Endothelial cell of umbilical vein (primary cell): ENCODE data around the gene SMTNL1. TPM values are rescaled to one million over a fixed set of nuclear protein-coding genes. Genes with fewer than 3 reads are reported as not detected.

Source experiments
- BruUV-seq: library from RNA; stranded (reverse); fragments of 400-500 nt; replicated peaks from 2 replicates; lab custom pipeline; 2021; lab: Mats Ljungman, UMichigan
- CTCF ChIA-PET: fragments of 300-600, 350-600 bp; sonication (Branson Sonifier 250); formaldehyde crosslinking; loops from one replicate; lab custom pipeline; 2021; ENCODE audit warnings: antibody characterized with exemption, inconsistent platforms; lab: Charles Lee
- POLR2A ChIA-PET: fragments of 300-600, 350-600 bp; sonication (Branson Sonifier 250); formaldehyde crosslinking; loops from one replicate; lab custom pipeline; 2021; ENCODE audit warnings: antibody characterized with exemption, inconsistent platforms; lab: Charles Lee
- DNase-seq: peaks from one replicate; pipeline ENCODE4 v3.0.0-alpha.2; 2011; ENCODE audit warnings: low read depth, low spot score
- FAIRE-seq: peaks from 2 replicates; lab custom pipeline; 2011; peaks lifted over from hg19 to GRCh38; lab: Jason Lieb, UNC
- H2AFZ ChIP-seq: 2 replicates; pipeline ENCODE4 v1.6.0; 2012; ENCODE audit warnings: low read depth, low read length, control low read depth, inconsistent platforms
- H3K27ac ChIP-seq: 2 replicates; pipeline ENCODE4 v1.5.1; 2011; ENCODE audit warnings: low read depth, mild to moderate bottlenecking, control low read depth, low read length, moderate library complexity; ENCODE audit not compliant: insufficient read depth
- H3K27me3 ChIP-seq, 2 experiments: 2 replicates each; pipeline versions ENCODE4 v1.6.0 to v1.6.1; 2011; ENCODE audit warnings: low read length in 2 of 2, mixed read lengths in 1 of 2; ENCODE audit not compliant: control insufficient read depth in 2 of 2, insufficient read depth in 2 of 2
- H3K36me3 ChIP-seq, 2 experiments: 2 replicates in 1 of 2; 3 replicates in 1 of 2; pipeline ENCODE4 v1.5.1; 2011; ENCODE audit warnings: low read length in 2 of 2, mild to moderate bottlenecking in 1 of 2, moderate library complexity in 1 of 2; ENCODE audit not compliant: control insufficient read depth in 2 of 2, insufficient read depth in 2 of 2; ENCODE audit errors: extremely low read depth in 1 of 2
- H3K4me1 ChIP-seq: 3 replicates; pipeline ENCODE4 v1.5.1; 2011; ENCODE audit warnings: mild to moderate bottlenecking, low read length; ENCODE audit not compliant: control insufficient read depth, insufficient read depth; ENCODE audit errors: extremely low read depth
- H3K4me2 ChIP-seq: 2 replicates; pipeline ENCODE4 v1.6.1; 2011; ENCODE audit warnings: low read length, control low read depth, mixed read lengths; ENCODE audit not compliant: insufficient read depth
- H3K4me3 ChIP-seq, 3 experiments: fragments of 200-600 bp in 1 of 3; sonication (generic), shearing (Covaris generic) in 1 of 3; replicated peaks in 1 of 3; 2 replicates each; pipeline ENCODE4 v1.5.1; 2011 to 2016; ENCODE audit warnings: control low read depth in 3 of 3, low read length in 3 of 3, mild to moderate bottlenecking in 2 of 3, inconsistent platforms in 1 of 3, low read depth in 1 of 3, moderate library complexity in 1 of 3; ENCODE audit not compliant: insufficient read depth in 1 of 3
- H3K79me2 ChIP-seq: 2 replicates; pipeline ENCODE4 v1.6.0; 2012; ENCODE audit warnings: low read length, inconsistent platforms; ENCODE audit not compliant: control insufficient read depth, insufficient read depth
- H3K9ac ChIP-seq: replicated peaks from 2 replicates; pipeline ENCODE3; 2011; ENCODE audit warnings: low read length, control low read depth; ENCODE audit not compliant: insufficient read depth; ENCODE audit errors: extremely low read depth
- H3K9me1 ChIP-seq: replicated peaks from 3 replicates; pipeline ENCODE4 v1.6.0; 2011; ENCODE audit warnings: mild to moderate bottlenecking, low read length; ENCODE audit not compliant: control insufficient read depth, insufficient read depth; ENCODE audit errors: extremely low read depth
- H3K9me3 ChIP-seq: replicated peaks from 2 replicates; pipeline ENCODE4 v1.5.1; 2012; ENCODE audit warnings: low read length, inconsistent platforms; ENCODE audit not compliant: control insufficient read depth, insufficient read depth
- H4K20me1 ChIP-seq: replicated peaks from 2 replicates; pipeline ENCODE3; 2011; ENCODE audit warnings: mild to moderate bottlenecking, low read length; ENCODE audit not compliant: control insufficient read depth, insufficient read depth; ENCODE audit errors: extremely low read depth
- EZH2 ChIP-seq: IDR thresholded peaks from 2 replicates; pipeline ENCODE4 v1.6.1; 2012; ENCODE audit warnings: borderline replicate concordance, low read depth, mild to moderate bottlenecking, moderate library complexity, low read length, inconsistent platforms; ENCODE audit not compliant: severe bottlenecking
- FOS ChIP-seq: IDR thresholded peaks from 2 replicates; pipeline ENCODE4 v1.6.1; 2011; ENCODE audit warnings: mild to moderate bottlenecking, low read length, moderate library complexity, borderline replicate concordance; ENCODE audit not compliant: insufficient read depth
- GATA2 ChIP-seq: IDR thresholded peaks from 2 replicates; pipeline ENCODE4 v1.7.0; 2011; ENCODE audit warnings: low read depth, mild to moderate bottlenecking, moderate library complexity, mixed read lengths, low read length; ENCODE audit not compliant: insufficient read length, insufficient read depth
- JUN ChIP-seq: IDR thresholded peaks from 2 replicates; pipeline ENCODE4 v1.6.1; 2011; ENCODE audit warnings: borderline replicate concordance, low read depth; ENCODE audit not compliant: insufficient read length, insufficient read depth
- MYC ChIP-seq: IDR thresholded peaks from one replicate; pipeline ENCODE4 v1.6.1; 2011; ENCODE audit warnings: mild to moderate bottlenecking, low read depth, low read length
- POLR2A ChIP-seq: IDR thresholded peaks from 2 replicates; pipeline ENCODE4 v1.6.1; 2012; ENCODE audit warnings: low read depth, mild to moderate bottlenecking, control low read depth, low read length
- POLR2AphosphoS5 ChIP-seq: IDR thresholded peaks from 2 replicates; pipeline ENCODE4 v1.6.1; 2012; ENCODE audit warnings: low read depth, mild to moderate bottlenecking, control low read depth, low read length, moderate library complexity; ENCODE audit not compliant: insufficient read depth
- dilution Hi-C: fragments of 300-500 bp; cut with MboI; formaldehyde crosslinking; loops from one replicate; pipeline ENCODE4 v1.15.0; 2019; ENCODE audit warnings: low sequenced_read_pairs; ENCODE audit not compliant: extremely low pct_ligation_motif_present
- intact Hi-C: fragments of 100-400 bp; cut with micrococcal nuclease; formaldehyde crosslinking; loops from one replicate; pipeline ENCODE4 v1.10.0; 2022
- polyA plus RNA-seq, 4 experiments: library from polyadenylated mRNA; depleted of rRNA in 3 of 4; stranded (reverse) in 3 of 4; unstranded in 1 of 4; fragments of >200 nt; gene quantifications; 2 replicates each; pipeline versions ENCODE4 v1.2.1 to v1.2.3, GENCODE V29; 2011 to 2012; ENCODE audit warnings: missing spikeins in 1 of 4
- total RNA-seq: library from RNA; stranded (reverse); gene quantifications from 2 replicates; pipeline ENCODE4 v1.2.3, GENCODE V29; 2021
- TF ChIP-seq, protein P1 (sequence below), 2 donors: IDR thresholded peaks; 1 replicate in 1 of 2; 2 replicates in 1 of 2; pipeline ENCODE4 v1.5.1; 2011; ENCODE audit warnings: low read length in 2 of 2, mild to moderate bottlenecking in 2 of 2, moderate library complexity in 2 of 2, control low read depth in 1 of 2, inconsistent platforms in 1 of 2, low read depth in 1 of 2; ENCODE audit not compliant: insufficient read depth in 1 of 2; ENCODE audit errors: extremely low read depth in 1 of 2
- TF ChIP-seq, protein P2 (sequence below): IDR thresholded peaks from 2 replicates; pipeline ENCODE4 v1.6.1; 2011; ENCODE audit not compliant: insufficient read depth, insufficient read length

The SMTNL1 gene
- total and polyA plus RNA-seq, 2 donors (not counting 3 experiments of a cell fraction or from before 2014, with no cell fraction given) = not detected

DNA sequence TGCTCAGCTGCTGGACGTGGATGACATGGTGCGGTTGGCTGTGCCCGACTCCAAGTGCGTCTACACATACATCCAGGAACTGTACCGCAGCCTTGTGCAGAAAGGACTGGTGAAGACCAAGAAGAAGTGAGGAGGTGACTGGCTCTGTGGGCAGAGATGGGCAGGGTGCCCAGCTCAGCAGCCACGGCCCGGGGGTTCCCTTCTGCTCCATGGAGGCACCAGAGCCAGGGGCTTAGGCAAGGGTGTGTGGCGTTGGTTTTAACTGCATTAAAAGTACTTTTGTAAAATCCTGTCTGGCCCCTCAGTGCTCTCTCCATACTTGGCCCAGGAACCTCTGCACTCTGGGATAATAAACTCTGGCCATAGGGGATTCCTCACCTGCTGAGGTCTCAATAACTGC, 12.6 kb downstream of the SMTNL1 start:
- H3K9ac ChIP-seq = no peak overlapping the region
- no peak overlapping the region for H3K4me2 ChIP-seq
- BruUV-seq = no TSS peak
- TF ChIP-seq MYC (no peak), POLR2A (no peak), GATA2 (no peak), JUN (no peak), EZH2 (no peak), FOS (no peak), POLR2AphosphoS5 (no peak)
- TF ChIP-seq, protein P1, sequence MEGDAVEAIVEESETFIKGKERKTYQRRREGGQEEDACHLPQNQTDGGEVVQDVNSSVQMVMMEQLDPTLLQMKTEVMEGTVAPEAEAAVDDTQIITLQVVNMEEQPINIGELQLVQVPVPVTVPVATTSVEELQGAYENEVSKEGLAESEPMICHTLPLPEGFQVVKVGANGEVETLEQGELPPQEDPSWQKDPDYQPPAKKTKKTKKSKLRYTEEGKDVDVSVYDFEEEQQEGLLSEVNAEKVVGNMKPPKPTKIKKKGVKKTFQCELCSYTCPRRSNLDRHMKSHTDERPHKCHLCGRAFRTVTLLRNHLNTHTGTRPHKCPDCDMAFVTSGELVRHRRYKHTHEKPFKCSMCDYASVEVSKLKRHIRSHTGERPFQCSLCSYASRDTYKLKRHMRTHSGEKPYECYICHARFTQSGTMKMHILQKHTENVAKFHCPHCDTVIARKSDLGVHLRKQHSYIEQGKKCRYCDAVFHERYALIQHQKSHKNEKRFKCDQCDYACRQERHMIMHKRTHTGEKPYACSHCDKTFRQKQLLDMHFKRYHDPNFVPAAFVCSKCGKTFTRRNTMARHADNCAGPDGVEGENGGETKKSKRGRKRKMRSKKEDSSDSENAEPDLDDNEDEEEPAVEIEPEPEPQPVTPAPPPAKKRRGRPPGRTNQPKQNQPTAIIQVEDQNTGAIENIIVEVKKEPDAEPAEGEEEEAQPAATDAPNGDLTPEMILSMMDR (IDR thresholded peaks at IDR 0.05; ENCODE audit: extremely low read depth in 1 of 2, insufficient read depth in 1 of 2, low read depth in 1 of 2, low read length in 2 of 2) = no peak
- TF ChIP-seq, protein P2, sequence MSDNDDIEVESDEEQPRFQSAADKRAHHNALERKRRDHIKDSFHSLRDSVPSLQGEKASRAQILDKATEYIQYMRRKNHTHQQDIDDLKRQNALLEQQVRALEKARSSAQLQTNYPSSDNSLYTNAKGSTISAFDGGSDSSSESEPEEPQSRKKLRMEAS = no peak
- H3K4me1 ChIP-seq = no peaks in the 10 kb centered on the region
- ChIA-PET CTCF (interaction anchor here (0.6 to 0.8 kb wide), 2 partner anchors 18 to 25 kb away, joined by 3 to 4 read pairs; partner anchors contain the start of gene UBE2L6), POLR2A (no interaction called here)
- H3K4me3 ChIP-seq = no peak overlapping the region
- FAIRE-seq (no peak), DNase-seq (no peak)
- H3K79me2 ChIP-seq = no peaks in the 10 kb centered on the region
- no peak overlapping the region for H3K27ac ChIP-seq
- intact Hi-C loops = no loop called here
- no peaks in the 10 kb centered on the region for H3K9me3 ChIP-seq
- dilution Hi-C loops = no loop called here
- H4K20me1 ChIP-seq = no peaks in the 10 kb centered on the region
- no peaks in the 10 kb centered on the region for H3K27me3 ChIP-seq
- no peak overlapping the region for H2AFZ ChIP-seq
- peaks cover 0 to 5% of the 10 kb centered on the region in 2 experiments for H3K36me3 ChIP-seq
- no peaks in the 10 kb centered on the region for H3K9me1 ChIP-seq
